HCT116 (cell line): ENCODE data around the gene SNX4.

Experiments
- EZH2 ChIP-seq: fragments of 200-600 bp; sonication (generic); IDR thresholded peaks from 2 replicates; pipeline ENCODE4 v1.6.1; 2017; ENCODE audit warnings: antibody characterized with exemption, mixed run types
- MAX ChIP-seq: IDR thresholded peaks from 2 replicates; pipeline ENCODE4 v1.6.1; 2012
- POLR2A ChIP-seq: IDR thresholded peaks from 2 replicates; pipeline ENCODE4 v1.7.0; 2011; ENCODE audit warnings: borderline replicate concordance; ENCODE audit not compliant: insufficient read depth, insufficient read length; ENCODE audit errors: extremely low read depth
- POLR2AphosphoS5 ChIP-seq: IDR thresholded peaks from 2 replicates; pipeline ENCODE4 v1.6.1; 2011; ENCODE audit warnings: mild to moderate bottlenecking, low read depth, low read length, moderate library complexity
- TF ChIP-seq, protein P1 (sequence below), 3 experiments: fragments of 200-600 bp in 1 of 3; sonication (generic) in 1 of 3; IDR thresholded peaks in 2 of 3; conservative IDR thresholded peaks in 1 of 3; 2 replicates each; pipeline ENCODE4 v1.5.1; 2012 to 2017; ENCODE audit warnings: low read depth in 2 of 3, low read length in 2 of 3, antibody characterized with exemption in 1 of 3, borderline replicate concordance in 1 of 3, control low read depth in 1 of 3, mild to moderate bottlenecking in 1 of 3, mixed read lengths in 1 of 3, mixed run types in 1 of 3, moderate library complexity in 1 of 3; ENCODE audit not compliant: insufficient read depth in 1 of 3

DNA sequence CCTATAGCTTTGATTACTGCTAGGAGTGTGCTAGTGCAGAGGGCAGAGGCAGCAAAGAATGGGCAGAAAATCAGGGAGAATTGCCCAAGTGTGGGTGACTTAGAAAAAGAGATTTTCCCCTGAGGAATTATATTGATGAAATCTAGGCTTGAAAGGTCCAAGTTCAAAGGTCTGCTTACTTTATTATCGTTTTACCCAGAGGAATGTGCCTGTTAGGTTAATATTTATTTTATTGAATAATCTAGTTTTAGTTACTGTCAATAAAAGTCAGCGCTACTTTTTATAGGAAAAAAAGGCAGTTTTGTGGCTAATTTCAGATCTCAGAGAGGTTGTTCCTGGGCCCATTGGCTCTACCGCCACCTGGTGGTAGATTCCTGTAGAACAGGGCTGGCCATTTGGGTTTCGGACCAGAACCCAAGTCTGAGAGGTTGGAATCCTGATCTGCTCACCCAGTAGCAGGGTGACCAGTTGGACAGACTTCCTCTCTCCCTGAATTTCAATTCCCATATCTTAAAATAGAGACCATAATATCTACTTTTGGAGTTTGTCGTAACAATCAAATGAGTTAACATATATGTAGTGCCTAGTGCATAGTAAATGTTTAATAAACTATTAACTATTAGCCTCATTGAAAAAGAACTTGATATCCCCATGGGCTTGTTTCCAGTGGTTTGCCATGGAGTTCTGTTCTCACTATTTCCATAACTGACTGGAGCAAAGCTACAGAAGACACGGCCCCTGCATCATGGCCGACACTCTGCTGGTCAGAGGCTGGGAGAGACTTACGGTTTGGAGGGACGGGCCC is 82.2 kb downstream of the SNX4 start:
- TF ChIP-seq MAX (no peak), POLR2A (no peak), EZH2 (no peak), POLR2AphosphoS5 (no peak)
- TF ChIP-seq, protein P1, sequence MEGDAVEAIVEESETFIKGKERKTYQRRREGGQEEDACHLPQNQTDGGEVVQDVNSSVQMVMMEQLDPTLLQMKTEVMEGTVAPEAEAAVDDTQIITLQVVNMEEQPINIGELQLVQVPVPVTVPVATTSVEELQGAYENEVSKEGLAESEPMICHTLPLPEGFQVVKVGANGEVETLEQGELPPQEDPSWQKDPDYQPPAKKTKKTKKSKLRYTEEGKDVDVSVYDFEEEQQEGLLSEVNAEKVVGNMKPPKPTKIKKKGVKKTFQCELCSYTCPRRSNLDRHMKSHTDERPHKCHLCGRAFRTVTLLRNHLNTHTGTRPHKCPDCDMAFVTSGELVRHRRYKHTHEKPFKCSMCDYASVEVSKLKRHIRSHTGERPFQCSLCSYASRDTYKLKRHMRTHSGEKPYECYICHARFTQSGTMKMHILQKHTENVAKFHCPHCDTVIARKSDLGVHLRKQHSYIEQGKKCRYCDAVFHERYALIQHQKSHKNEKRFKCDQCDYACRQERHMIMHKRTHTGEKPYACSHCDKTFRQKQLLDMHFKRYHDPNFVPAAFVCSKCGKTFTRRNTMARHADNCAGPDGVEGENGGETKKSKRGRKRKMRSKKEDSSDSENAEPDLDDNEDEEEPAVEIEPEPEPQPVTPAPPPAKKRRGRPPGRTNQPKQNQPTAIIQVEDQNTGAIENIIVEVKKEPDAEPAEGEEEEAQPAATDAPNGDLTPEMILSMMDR (IDR thresholded peaks at IDR 0.05 in 2 of 3, conservative IDR thresholded peaks at IDR 0.05 in 1 of 3; ENCODE audit: borderline replicate concordance in 1 of 3, insufficient read depth in 1 of 3, low read depth in 2 of 3, low read length in 2 of 3) = peak; percentile 83 to 97 (median 96)
